Measurements from ENCODE around the gene SPATA9.

Gene SPATA9

DNA sequence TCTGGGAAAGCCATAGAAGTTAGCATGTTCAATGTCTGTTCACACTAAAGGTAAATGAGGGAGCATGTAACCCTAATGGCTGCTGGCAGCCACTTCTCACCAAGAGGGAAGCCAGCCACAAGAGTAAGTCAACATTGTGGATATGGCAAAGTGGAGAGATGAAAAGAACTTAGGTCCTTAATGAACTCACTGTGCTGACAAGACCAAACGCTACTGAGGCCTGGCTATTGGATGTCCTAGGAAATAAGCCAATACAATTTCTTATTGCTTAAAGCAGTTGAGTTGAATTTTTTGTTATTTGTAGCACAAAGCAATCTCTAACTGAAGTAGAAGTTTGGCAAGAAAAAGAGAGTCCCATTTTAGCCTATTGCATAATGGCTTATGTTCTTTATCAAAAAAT is 56.1 kb downstream of the SPATA9 start:
- TF ChIP-seq, protein P1, sequence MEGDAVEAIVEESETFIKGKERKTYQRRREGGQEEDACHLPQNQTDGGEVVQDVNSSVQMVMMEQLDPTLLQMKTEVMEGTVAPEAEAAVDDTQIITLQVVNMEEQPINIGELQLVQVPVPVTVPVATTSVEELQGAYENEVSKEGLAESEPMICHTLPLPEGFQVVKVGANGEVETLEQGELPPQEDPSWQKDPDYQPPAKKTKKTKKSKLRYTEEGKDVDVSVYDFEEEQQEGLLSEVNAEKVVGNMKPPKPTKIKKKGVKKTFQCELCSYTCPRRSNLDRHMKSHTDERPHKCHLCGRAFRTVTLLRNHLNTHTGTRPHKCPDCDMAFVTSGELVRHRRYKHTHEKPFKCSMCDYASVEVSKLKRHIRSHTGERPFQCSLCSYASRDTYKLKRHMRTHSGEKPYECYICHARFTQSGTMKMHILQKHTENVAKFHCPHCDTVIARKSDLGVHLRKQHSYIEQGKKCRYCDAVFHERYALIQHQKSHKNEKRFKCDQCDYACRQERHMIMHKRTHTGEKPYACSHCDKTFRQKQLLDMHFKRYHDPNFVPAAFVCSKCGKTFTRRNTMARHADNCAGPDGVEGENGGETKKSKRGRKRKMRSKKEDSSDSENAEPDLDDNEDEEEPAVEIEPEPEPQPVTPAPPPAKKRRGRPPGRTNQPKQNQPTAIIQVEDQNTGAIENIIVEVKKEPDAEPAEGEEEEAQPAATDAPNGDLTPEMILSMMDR (conservative IDR thresholded peaks at IDR 0.05): no peak
- no peak for TF ChIP-seq ZFX (IDR thresholded peaks at IDR 0.05)
- H3K27ac ChIP-seq: no peak overlapping the region

DNA sequence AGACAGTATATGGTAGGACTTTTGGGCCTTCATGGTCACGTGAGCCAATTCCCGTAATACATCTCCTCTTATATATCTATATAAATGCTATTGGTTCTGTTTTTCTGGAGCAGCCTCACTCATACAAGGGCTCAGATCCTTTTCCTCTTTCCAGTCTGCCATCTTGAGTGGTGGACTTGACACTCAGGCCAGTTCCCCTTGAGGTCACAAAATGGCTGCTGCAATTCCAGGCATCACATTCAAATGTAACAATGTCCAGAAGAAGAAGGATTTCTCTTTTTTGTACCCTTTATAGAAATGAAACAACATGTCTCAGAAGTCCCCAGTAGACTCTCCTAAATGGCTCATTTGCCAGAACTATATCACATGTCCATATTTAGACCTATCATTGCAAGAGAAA is 58.4 kb downstream of the SPATA9 start:
- H3K27ac ChIP-seq: no peak overlapping the region
- TF ChIP-seq, protein P1 (conservative IDR thresholded peaks at IDR 0.05): no peak
- TF ChIP-seq ZFX (IDR thresholded peaks at IDR 0.05): no peak

DNA sequence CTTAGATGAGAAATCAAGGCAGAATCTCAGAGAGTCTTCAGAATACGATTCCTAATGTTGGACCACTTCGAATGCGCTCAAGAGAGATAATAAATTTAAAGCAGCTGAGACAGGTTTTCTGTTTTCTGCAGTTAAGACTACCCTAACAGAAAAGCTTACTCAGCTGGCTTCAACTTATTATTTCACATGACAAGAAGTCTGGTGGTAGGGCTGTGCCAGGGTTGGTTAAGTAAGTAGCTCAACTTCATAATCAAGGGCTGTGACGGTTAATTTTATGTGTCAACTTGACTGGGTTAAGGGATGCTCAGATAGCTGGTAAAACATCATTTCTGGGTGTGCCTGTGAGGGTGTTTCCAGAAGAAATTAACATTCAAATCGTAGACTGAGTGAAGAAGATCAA is 59.1 kb downstream of the SPATA9 start:
- no peak overlapping the region for H3K27ac ChIP-seq
- no peak for TF ChIP-seq ZFX (IDR thresholded peaks at IDR 0.05)
- TF ChIP-seq, protein P1 (conservative IDR thresholded peaks at IDR 0.05): no peak

DNA sequence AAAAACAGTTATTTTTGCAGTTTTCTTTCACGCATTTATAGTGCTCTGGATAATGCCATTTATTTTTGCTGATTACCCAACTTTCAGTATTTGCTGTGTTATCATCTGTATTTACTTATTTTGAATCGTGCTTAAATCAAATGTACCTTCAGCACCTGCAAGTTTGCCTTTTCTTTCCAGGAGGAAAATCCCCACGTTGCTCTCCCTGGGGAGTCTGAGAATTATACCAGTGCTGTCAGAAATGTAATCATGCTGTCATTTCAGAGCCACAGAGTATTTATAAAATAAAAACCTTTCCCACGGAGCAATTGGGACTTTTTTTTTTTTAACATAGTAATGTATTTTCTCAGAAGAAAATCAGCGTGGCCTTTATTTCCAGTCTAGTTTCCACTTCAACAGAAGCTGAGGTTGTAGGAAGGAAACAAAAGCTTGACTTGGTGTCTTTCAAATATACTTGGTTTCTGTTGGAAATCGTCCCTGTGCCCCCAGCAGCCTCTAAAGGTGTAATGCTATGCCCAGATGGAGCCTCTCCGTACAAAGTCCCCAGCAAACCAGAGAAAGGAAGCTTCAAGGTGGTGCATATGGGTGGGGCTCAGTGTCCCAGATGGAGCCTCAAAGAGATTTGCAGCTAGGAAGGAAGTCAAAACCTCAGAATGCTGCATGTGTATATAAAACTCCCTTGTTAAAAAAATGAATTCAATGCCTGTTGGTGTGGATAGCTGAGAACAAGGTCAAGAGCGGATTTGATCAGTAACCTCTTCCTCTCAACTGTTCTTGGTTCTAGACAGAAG is 60.8 kb downstream of the SPATA9 start:
- TF ChIP-seq, protein P1 (conservative IDR thresholded peaks at IDR 0.05): no peak
- no peak for TF ChIP-seq ZFX (IDR thresholded peaks at IDR 0.05)
- no peak overlapping the region for H3K27ac ChIP-seq

DNA sequence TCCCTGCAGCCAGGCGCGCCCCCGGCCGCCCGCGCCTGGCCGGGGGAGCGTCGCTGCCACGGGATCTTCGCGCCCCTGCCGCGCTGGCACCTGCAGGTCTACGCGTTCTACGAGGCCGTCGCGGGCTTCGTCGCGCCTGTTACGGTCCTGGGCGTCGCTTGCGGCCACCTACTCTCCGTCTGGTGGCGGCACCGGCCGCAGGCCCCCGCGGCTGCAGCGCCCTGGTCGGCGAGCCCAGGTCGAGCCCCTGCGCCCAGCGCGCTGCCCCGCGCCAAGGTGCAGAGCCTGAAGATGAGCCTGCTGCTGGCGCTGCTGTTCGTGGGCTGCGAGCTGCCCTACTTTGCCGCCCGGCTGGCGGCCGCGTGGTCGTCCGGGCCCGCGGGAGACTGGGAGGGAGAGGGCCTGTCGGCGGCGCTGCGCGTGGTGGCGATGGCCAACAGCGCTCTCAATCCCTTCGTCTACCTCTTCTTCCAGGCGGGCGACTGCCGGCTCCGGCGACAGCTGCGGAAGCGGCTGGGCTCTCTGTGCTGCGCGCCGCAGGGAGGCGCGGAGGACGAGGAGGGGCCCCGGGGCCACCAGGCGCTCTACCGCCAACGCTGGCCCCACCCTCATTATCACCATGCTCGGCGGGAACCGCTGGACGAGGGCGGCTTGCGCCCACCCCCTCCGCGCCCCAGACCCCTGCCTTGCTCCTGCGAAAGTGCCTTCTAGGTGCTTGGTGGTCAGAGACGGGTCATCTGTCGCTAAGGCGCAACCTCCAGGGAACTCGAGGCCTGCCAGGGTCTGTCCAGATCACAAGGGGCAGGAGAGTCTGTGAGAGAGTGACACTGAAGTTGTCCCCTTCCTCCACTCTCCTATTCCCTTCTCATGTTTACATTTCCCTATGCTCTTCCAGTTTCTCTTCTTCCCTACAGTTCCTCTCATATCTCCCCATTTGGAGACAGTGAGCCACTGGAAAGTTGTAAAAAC is 61.6 kb downstream of the SPATA9 start:
- H3K27ac ChIP-seq: no peak overlapping the region

DNA sequence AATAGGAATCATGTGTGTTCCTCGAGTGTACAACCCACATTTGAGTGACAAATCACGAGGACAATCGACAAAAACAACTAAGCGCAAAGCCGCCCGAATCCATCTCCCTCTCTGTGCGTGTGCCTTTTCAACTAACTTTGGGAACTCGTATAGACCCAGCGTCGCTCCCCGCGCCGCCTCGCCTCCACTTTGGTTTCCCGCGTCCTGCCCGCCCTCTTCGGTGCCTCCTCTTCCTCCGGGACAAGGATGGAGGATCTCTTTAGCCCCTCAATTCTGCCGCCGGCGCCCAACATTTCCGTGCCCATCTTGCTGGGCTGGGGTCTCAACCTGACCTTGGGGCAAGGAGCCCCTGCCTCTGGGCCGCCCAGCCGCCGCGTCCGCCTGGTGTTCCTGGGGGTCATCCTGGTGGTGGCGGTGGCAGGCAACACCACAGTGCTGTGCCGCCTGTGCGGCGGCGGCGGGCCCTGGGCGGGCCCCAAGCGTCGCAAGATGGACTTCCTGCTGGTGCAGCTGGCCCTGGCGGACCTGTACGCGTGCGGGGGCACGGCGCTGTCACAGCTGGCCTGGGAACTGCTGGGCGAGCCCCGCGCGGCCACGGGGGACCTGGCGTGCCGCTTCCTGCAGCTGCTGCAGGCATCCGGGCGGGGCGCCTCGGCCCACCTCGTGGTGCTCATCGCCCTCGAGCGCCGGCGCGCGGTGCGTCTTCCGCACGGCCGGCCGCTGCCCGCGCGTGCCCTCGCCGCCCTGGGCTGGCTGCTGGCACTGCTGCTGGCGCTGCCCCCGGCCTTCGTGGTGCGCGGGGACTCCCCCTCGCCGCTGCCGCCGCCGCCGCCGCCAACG is 62.5 kb downstream of the SPATA9 start, which contains the start of gene GPR150:
Gene GPR150, plus strand, starts transcription at position 58 of the 840 bp plus-strand sequence. Its CDS starts 189 bp downstream, at position 247.
- H3K27ac ChIP-seq: no peak within 1 kb of the TSS
- no peak for TF ChIP-seq ZFX (IDR thresholded peaks at IDR 0.05)
- TF ChIP-seq, protein P1 (conservative IDR thresholded peaks at IDR 0.05): no peak

More for the DNA sequence above, 61.6 kb downstream of the SPATA9 start:
- no peak for TF ChIP-seq ZFX (IDR thresholded peaks at IDR 0.05)
- TF ChIP-seq, protein P1 (conservative IDR thresholded peaks at IDR 0.05): no peak
